Cardiac septum (tissue), 1 donor: ENCODE measurements around the gene RBM17. TPM values are rescaled to one million over a fixed set of nuclear protein-coding genes. Genes with fewer than 3 reads are reported as not detected.
"Not testable (repeated sequence)": the region's sequence is repeated elsewhere in the genome, so short reads cannot be mapped to it uniquely, and the experiment has no call there.

Experiments
- DNase-seq: peaks from one replicate; pipeline ENCODE4 v3.0.0-alpha.2; 2020; ENCODE audit warnings: low spot score
- intact Hi-C: fragments of 100-400 bp; cut with DNase I; formaldehyde crosslinking; loops from one replicate; pipeline ENCODE4 v1.14.0; 2022
- total RNA-seq: library from RNA; stranded (reverse); fragmentation: NEBNext Ultra II Directional; extraction: Animal tissue kit (Norgen Biotek cat#: 25700); gene quantifications from one replicate; pipeline ENCODE4 v1.2.1, GENCODE V29; 2021
- donor health status: DM: no; HTN: no; CAD: no.

The RBM17 gene
- total RNA-seq, 1 donor from 2014 or later = 70.1 TPM

DNA sequence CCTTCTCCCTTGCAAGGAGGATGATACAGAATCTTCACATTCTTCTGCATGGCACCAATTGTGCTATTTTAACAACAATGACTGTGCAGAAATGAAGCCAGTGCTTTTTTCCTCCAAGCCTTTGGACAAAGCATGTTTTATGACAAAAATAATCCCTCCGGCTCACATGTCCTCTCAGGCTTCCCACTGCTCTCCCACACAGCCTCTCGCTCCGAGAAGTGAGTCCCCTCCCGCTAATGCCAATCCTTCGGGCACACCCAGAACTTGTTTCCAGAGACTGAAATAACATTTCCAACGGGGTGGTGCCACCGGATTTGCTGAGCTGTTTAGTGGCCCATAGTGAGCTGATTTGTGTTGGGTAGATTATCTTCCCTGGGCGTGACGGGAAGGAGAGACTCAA is 35.8 kb downstream of the RBM17 start:
- no peak for DNase-seq
- intact Hi-C loops = no loop called here

DNA sequence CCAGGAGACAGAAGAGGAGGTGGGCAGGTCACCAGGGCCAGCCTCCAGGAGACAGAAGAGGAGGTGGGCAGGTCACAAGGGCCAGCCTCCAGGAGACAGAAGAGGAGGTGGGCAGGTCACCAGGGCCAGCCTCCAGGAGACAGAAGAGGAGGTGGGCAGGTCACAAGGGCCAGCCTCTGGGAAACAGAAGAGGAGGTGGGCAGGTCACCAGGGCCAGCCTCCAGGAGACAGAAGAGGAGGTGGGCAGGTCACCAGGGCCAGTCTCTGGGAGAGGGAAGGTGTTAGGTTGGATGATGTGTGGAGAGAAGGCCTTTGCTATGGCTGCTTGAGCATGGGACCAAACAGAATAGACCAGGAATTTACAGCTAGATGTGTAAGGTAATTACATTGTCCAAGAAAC is 38.6 kb downstream of the RBM17 start:
- intact Hi-C loops, DNase-seq: not testable (repeated sequence)

GRCh38 chr10:6128087-6128486 is 39.3 kb downstream of the RBM17 start:
- no peak for DNase-seq
- intact Hi-C loops = no loop called here

DNA sequence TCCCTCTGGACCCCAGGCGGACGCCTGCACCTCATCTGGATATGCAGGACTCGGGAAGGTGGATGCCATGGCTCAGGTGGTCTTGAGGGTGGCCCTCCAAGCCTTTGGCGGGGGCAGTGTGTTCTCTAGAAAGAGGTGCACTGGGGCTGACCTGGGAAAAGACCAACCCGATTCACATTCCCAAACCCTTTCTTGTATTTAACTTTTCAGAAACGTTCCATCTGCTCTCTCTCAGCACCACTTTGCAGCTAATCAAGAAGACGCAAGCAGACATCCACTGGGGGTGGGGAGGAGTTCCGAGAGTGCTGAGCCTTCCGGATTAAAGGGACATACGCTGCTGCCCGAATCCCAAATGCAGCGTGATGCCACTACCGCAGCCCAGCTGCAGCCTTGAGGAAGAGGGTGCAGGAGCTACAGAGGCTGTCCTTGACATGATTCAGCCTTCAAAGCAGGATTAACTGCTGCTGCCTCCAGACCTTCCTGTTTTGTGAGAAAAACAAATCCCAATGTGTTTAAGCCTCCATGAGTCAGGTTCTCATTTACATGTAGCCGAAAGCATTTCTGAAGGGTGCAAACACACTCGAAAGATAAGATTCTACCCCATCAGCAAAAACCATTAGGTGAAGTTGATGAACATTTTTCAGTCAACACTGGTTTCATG is 39.9 kb downstream of the RBM17 start:
- intact Hi-C loops = no loop called here
- no peak for DNase-seq

DNA sequence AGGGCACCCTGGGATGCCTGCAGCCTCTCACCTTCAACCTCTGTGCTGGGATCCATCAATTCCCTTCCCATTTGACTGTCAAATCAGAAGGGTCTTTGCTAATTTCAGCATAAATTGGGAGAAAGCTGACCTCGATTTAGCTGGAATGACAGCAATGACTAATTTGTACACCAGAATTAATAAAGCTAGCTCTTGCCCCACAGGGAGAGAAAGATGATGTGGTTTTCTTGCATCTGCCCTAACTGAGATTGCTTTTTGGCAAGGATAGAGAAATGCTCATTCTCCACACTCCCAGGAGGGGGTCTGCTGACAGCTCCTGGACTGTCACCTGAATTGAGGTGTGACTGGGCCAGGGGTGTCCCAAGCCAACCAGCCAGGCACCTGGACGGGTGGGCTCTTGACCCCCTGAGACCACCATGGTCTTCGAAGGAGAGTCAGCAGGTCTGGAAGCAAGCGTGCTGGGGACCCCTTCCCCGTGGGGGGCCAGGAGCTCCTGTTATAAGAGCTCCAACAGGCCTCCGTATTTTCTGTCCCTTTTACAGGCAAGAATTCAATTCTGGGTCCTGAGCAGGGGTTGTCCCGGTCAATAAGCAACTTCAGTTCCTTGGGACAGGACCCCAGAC is 42.1 kb downstream of the RBM17 start:
- intact Hi-C loops = no loop called here

GRCh38 chr10:6133331-6134098 is 44.7 kb downstream of the RBM17 start:
- intact Hi-C loops = no loop called here
- no peak for DNase-seq

More for the DNA sequence above, 42.1 kb downstream of the RBM17 start:
- DNase-seq = no peak

DNA sequence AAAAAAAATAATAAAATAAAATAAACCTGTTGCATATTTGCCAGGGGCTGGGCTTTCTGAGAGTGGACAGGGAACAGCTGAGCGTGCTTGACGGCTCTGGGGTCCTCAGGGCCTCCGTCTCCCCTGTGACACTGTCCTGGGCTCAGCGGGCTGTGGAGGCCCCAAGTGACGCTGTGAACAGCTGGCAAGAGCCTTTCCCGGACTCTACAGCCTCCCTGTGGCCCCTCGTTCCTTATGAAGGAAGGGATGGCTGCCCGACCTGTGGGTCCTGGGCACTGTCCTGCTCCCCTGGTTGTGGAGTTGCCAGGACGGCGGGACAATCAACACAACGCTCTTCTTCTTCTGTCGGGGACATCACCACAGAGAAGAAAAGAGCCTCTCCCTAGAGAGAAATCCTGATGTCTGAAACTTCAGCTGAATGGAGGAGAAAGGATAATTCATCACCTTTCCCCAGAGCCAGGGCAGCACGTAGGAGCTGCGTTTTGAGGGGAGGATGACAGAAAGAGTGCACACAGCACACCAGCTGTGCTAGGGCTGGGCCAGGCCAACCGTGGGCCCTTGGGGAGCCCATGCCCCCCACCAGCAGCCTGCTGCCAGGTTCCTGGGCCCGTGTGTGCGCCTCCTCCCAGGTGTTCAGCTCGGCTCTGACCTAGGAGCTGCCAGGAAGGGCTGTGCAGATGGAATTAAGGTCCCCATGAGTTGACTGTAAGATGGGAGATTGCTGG is 45.4 kb downstream of the RBM17 start:
- intact Hi-C loops = no loop called here

GRCh38 chr10:6135039-6135438 is 46.2 kb downstream of the RBM17 start:
- DNase-seq = no peak
- intact Hi-C loops = no loop called here

More for the DNA sequence above, 45.4 kb downstream of the RBM17 start:
- DNase-seq = no peak

GRCh38 chr10:6135589-6136168 is 46.8 kb downstream of the RBM17 start:
- no peak for DNase-seq
- intact Hi-C loops = no loop called here

DNA sequence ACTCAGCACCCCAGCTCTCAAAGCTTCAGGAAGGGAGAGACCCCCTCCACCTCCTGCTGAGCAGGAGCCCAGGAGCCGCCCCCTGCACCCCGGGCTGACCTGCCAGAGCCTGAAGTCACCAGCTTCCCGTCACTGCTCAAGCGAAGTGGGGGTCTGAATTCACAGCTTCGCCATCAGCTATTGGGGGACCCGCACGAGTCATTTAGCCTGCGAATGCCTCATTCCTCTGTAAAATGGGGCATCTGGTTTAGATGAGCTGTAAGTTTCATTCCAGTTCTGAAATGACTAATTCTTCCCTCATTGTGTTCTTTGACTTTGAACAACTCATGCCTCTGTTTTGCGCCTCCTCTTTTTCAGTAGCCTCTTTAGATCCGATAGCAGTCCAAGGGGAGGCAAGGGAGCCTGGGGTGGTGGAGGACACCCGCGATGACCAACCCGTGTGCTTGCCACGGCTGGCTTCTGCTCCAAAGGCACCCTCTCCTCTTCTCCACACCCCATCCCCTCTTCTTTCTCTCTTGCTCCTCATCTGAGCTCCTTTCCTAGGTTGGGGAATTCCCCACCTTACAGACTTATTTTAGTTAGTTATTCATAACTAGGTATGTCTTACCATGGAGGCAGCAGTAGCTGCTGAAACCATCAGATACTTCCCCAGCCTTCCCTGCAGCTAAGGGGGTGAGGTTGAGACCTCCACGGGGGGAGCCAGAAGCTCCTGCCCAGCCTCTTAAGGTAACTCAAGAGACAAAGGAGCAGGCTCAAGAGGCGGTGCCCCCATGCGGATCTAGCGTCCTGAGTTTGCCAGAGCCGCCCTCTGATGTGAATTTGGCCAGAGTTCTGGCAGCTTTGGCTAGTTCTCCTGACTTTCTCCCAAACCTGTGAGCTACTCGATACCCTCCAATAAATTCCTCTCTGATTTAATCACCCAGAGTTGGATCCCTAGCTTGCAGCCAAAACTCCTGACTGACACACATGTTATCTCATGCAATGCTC is 47.7 kb downstream of the RBM17 start:
- no peak for DNase-seq
- intact Hi-C loops = no loop called here

DNA sequence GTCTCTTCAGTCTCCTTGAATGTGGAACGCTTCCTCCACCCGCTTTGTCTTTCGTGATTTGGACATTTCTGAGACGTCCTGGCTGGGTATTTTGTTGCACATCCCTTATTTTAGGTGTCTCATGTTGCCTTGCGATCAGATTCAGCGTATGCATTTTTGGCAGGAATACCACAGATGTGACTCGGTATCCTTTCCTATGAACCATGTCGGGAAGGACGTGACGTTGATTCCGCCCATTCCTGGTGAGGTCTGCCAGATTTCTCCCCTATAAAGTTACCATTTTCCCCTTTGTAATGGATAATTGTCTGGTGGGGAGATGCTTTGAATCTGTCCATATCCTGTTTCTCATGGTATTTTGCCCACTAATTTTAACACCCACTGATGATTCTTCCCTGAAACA is 49.6 kb downstream of the RBM17 start:
- no peak for DNase-seq
- intact Hi-C loops = no loop called here

DNA sequence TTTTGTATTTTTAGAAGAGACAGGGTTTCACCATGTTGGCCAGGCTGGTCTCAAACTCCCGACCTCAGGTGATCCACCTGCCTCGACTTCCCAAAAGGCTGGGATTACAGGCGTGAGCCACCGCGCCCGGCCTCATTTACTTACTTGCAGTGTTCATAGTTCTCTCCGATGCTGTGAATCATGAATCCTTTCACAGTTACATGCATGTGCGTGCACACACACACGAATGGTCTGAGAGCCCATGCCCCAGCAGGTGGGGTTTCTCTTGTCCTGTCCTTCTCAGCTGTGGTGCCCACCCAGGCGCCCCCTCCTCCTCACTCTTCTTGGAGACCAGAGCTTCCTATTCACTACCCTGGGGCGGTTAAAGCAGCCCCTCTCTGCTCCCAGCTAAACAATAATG is 50.6 kb downstream of the RBM17 start:
- intact Hi-C loops = no loop called here
- DNase-seq = no peak

DNA sequence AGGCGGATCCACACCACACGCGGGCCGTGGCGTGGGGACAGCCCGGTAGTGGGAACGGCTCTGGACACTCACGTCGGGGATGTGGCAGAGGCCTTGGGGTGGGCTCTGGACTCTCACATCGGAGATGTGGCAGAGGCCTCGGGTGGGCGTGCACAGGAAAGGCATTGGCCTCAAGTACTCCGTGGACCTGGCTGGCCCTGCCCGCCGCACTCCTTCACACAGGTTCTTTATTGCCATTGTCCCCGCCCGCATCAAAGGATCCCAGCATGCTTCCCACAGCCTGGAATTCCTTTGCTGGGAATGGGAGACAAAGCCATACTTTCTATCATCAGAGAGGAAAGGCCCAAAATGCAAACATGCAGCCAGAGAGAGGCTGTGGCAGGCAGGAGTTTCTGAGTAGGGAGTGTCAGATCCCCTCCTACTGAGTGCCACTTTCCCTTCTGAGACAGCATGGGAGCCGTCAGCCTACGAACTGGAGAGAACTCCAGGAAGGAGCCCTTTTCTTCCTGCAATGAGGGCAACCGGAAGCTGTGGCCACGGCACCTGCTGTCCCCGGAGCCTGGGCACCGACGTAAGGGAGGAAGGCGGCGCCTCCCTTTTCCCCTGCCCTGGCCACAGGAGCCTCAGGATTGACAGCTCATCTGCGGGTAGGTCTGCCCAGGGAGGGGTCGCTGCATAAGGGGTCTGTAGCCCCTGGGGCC is 51.5 kb downstream of the RBM17 start:
- no peak for DNase-seq
- intact Hi-C loops = no loop called here

DNA sequence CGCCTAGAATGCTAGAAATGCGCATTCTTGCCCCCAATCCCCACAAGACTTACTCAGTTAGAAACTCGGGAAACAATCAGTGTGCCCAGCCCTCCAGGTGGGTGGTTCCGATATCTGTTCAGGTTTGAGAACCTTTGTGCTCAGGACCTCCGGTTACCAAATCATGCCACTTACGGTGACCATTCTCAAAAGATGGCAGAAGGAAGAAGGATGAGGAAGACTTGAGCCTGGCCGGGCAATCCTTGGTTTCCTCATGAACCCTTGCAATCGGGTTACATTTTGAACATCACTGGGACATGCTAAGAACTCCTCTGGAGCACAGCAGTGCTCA is 52.1 kb downstream of the RBM17 start:
- intact Hi-C loops = no loop called here
- no peak for DNase-seq

GRCh38 chr10:6141296-6142151 is 52.7 kb downstream of the RBM17 start:
- intact Hi-C loops = no loop called here
- DNase-seq = no peak

- intact Hi-C loops, DNase-seq: not testable (repeated sequence)
These were observed 53.4 kb downstream of the RBM17 start for GRCh38 chr10:6142186-6142585.

GRCh38 chr10:6142644-6143043 is 53.8 kb downstream of the RBM17 start:
- intact Hi-C loops = no loop called here
- DNase-seq = no peak
